HepG2 (cell line): Measurements from ENCODE around the gene REPIN1. TPM values are rescaled to one million over a fixed set of nuclear protein-coding genes. Genes with fewer than 3 reads are reported as not detected.

Experiments used
- DNMT3B ChIP-seq: conservative IDR thresholded peaks from 2 replicates; pipeline ENCODE4 v1.6.1; 2016; ENCODE audit warnings: missing biosample characterization, control low read depth
- FIP1L1 ChIP-seq: fragments of 200-400 bp; formaldehyde crosslinking; IDR thresholded peaks from 2 replicates; pipeline ENCODE4 v1.6.1; 2018; ENCODE audit warnings: low read depth, mild to moderate bottlenecking, low read length, moderate library complexity, borderline replicate concordance; ENCODE audit not compliant: insufficient read depth
- JDP2 ChIP-seq: sonication (generic); formaldehyde crosslinking; IDR thresholded peaks from 2 replicates; pipeline ENCODE4 v1.8.1; 2022; ENCODE audit warnings: missing genetic modification reagents, borderline replicate concordance
- MAX ChIP-seq: IDR thresholded peaks from 2 replicates; pipeline ENCODE4 v1.6.1; 2012; ENCODE audit warnings: inconsistent platforms
- POLR2AphosphoS2 ChIP-seq: IDR thresholded peaks from 2 replicates; pipeline ENCODE4 v1.6.1; 2011; ENCODE audit warnings: low read depth, low read length, improper control_type of control experiment
- SAFB2 ChIP-seq: sonication (generic); formaldehyde crosslinking; IDR thresholded peaks from 2 replicates; pipeline ENCODE4 v1.5.1; 2020; ENCODE audit warnings: missing genetic modification reagents, low read depth, mild to moderate bottlenecking, borderline replicate concordance
- SMAD3 ChIP-seq: sonication (generic); formaldehyde crosslinking; IDR thresholded peaks from 2 replicates; pipeline ENCODE4 v1.4.0; 2020; ENCODE audit warnings: missing genetic modification reagents
- SNAPC2 ChIP-seq: sonication (generic); formaldehyde crosslinking; IDR thresholded peaks from 2 replicates; pipeline ENCODE4 v1.8.1; 2022; ENCODE audit warnings: mild to moderate bottlenecking, missing genetic modification reagents
- STAG1 ChIP-seq: sonication (generic); formaldehyde crosslinking; IDR thresholded peaks from 2 replicates; pipeline ENCODE4 v1.4.0; 2020; ENCODE audit warnings: missing genetic modification reagents
- ZFP37 ChIP-seq: sonication (generic); formaldehyde crosslinking; IDR thresholded peaks from 2 replicates; pipeline ENCODE4 v1.4.0; 2020; ENCODE audit warnings: missing genetic modification reagents, borderline replicate concordance
- ZNF136 ChIP-seq: sonication (generic); formaldehyde crosslinking; IDR thresholded peaks from 2 replicates; pipeline ENCODE4 v1.8.1; 2022; ENCODE audit warnings: low read depth, mild to moderate bottlenecking, moderate library complexity, missing genetic modification reagents
- ZNF572 ChIP-seq: sonication (generic); formaldehyde crosslinking; IDR thresholded peaks from 2 replicates; pipeline ENCODE4 v1.5.1; 2020; ENCODE audit warnings: mild to moderate bottlenecking, missing genetic modification reagents
- ZNF639 ChIP-seq: conservative IDR thresholded peaks from 2 replicates; pipeline ENCODE4 v1.6.1; 2018; ENCODE audit warnings: missing genetic modification reagents
- ZNF878 ChIP-seq: sonication (generic); formaldehyde crosslinking; IDR thresholded peaks from 2 replicates; pipeline ENCODE4 v1.8.1; 2023; ENCODE audit warnings: mild to moderate bottlenecking, missing genetic modification reagents, moderate library complexity
- ZSCAN25 ChIP-seq: sonication (generic); formaldehyde crosslinking; IDR thresholded peaks from 2 replicates; pipeline ENCODE4 v1.8.0; 2022; ENCODE audit warnings: mild to moderate bottlenecking, missing genetic modification reagents
- polyA plus RNA-seq, 8 experiments: library from polyadenylated mRNA; depleted of rRNA in 3 of 8; stranded (reverse) in 7 of 8; unstranded in 1 of 8; fragments of >200 nt; fragmentation: Illumina TruSeq in 4 of 8; extraction: Trizol in 4 of 8; gene quantifications; 2 replicates each; pipeline versions ENCODE4 v1.2.1 to v1.2.3, GENCODE V29; 2011 to 2016; ENCODE audit warnings: low read depth in 4 of 8, missing spikeins in 1 of 8, mixed read lengths in 1 of 8; ENCODE audit not compliant: insufficient read depth in 1 of 8
- total RNA-seq, 5 experiments: library from RNA; depleted of rRNA; stranded (reverse); fragments of >200 nt; fragmentation: Illumina TruSeq; extraction: Trizol; gene quantifications; 2 replicates each; pipeline ENCODE4 v1.2.3, GENCODE V29; 2016; ENCODE audit warnings: low read depth in 1 of 5

REPIN1 gene
- total and polyA plus RNA-seq, 2 of the 13 experiments (the other 11 are each of a cell fraction or from before 2014, with no cell fraction given): 69.9 to 108 TPM

GRCh38 chr7:150368096-150368883, at the start of gene REPIN1 (continued):
- TF ChIP-seq FIP1L1 (no peak), ZFP37 (0 out of 2 replicates have a peak, but pooled peaks have one; percentile 22), ZSCAN25 (peak; percentile 44; the same call in 1 of the 2 replicates), ZNF572 (CRISPR knock-in tag) (no peak; the same call in 1 of the 2 replicates), SNAPC2 (CRISPR knock-in tag) (0 out of 2 replicates have a peak, but pooled peaks have one; percentile 69), SAFB2 (no peak), STAG1 (CRISPR knock-in tag) (0 out of 2 replicates have a peak, but pooled peaks have one; percentile 14), JDP2 (CRISPR knock-in tag) (peak; percentile 65; the same call in 1 of the 2 replicates), POLR2AphosphoS2 (no peak), ZNF878 (CRISPR knock-in tag) (no peak), DNMT3B (CRISPR knock-in tag) (no peak), SMAD3 (CRISPR knock-in tag) (0 out of 2 replicates have a peak, but pooled peaks have one; percentile 27), ZNF136 (CRISPR knock-in tag) (0 out of 2 replicates have a peak, but pooled peaks have one; percentile 16), ZNF639 (CRISPR knock-in tag) (peak; percentile 75; the same call in 1 of the 2 replicates), MAX (peak; percentile 95)
